CMK (cell line): ENCODE results near the gene XCR1.
"Not testable (repeated sequence)": the region's sequence is repeated elsewhere in the genome, so short reads cannot be mapped to it uniquely, and the experiment has no call there.

Experiments used
- DNase-seq: peaks from one replicate; pipeline ENCODE4 v3.0.0-alpha.2; 2010; ENCODE audit warnings: low read depth

Gene XCR1

GRCh38 chr3:46038916-46039315 lies 11.6 kb upstream of the XCR1 start:
- DNase-seq = no peak

GRCh38 chr3:46038071-46038470 lies 10.8 kb upstream of the XCR1 start:
- DNase-seq = not testable (repeated sequence)

- no peak for DNase-seq
Measured at GRCh38 chr3:46036191-46036590, 8.9 kb upstream of the XCR1 start.

GRCh38 chr3:46031747-46032146 lies 4.5 kb upstream of the XCR1 start:
- DNase-seq = no peak

GRCh38 chr3:46031269-46031668 lies 4.0 kb upstream of the XCR1 start:
- DNase-seq = no peak

GRCh38 chr3:46030626-46031025 lies 3.3 kb upstream of the XCR1 start:
- no peak for DNase-seq

GRCh38 chr3:46029953-46030543 lies 2.8 kb upstream of the XCR1 start:
- DNase-seq = no peak

GRCh38 chr3:46027736-46028397 lies 584 bp upstream of the XCR1 start:
- DNase-seq = peak; percentile 21

- no peak for DNase-seq
Measured at GRCh38 chr3:46025139-46025538, 2.1 kb downstream of the XCR1 start.

- DNase-seq = no peak
Measured at GRCh38 chr3:46024131-46024530, 3.2 kb downstream of the XCR1 start.

GRCh38 chr3:46022909-46023785 lies 4.1 kb downstream of the XCR1 start:
- DNase-seq = no peak

GRCh38 chr3:46021516-46021915 lies 5.8 kb downstream of the XCR1 start:
- DNase-seq = no peak

- DNase-seq = no peak
Measured at GRCh38 chr3:46020766-46021510, 6.3 kb downstream of the XCR1 start.

GRCh38 chr3:46019707-46020106 lies 7.6 kb downstream of the XCR1 start:
- no peak for DNase-seq

GRCh38 chr3:46017720-46018119 lies 9.6 kb downstream of the XCR1 start:
- DNase-seq = no peak

GRCh38 chr3:46013316-46014094 lies 13.8 kb downstream of the XCR1 start:
- no peak for DNase-seq

- DNase-seq = no peak
Measured at GRCh38 chr3:46012246-46012645, 15.0 kb downstream of the XCR1 start.

GRCh38 chr3:46010519-46011113 lies 16.7 kb downstream of the XCR1 start:
- DNase-seq = no peak

GRCh38 chr3:46008058-46008457 lies 19.2 kb downstream of the XCR1 start:
- no peak for DNase-seq

GRCh38 chr3:46007280-46007679 lies 20.0 kb downstream of the XCR1 start:
- DNase-seq = no peak
